ENCODE measurements around the gene BACH1. TPM values are rescaled to one million over a fixed set of nuclear protein-coding genes. Genes with fewer than 3 reads are reported as not detected.

The BACH1 gene
- total RNA-seq, 1 experiment from 2014 or later: 20.0 TPM

DNA sequence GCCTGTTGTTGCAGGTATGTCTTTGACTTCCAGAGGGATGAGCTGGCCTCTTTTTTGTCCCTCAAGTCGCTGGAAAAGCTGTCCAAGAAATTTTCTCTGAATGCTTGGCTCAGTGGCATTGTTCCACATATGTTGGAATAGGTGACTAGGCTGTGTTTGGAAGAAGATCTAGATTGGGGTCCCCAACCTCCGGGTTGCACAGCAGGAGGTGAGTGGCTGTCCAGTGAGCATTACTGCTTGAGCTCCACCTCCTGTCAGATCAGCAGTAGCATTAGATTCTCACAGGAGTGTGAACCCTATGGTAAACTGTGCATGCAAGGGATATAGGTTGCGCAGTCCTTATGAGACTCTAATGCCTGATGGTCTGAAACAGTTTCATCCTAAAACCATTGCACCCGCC lies 18.1 kb downstream of the BACH1 start:
- Histone ChIP-seq H3K36me3 (ENCODE audit: control insufficient read depth, insufficient read depth, low read length) (no peaks in the 10 kb centered on the region), H3K9me3 (ENCODE audit: control insufficient read depth, insufficient read depth, low read depth, low read length) (no peaks in the 10 kb centered on the region), H3K27ac (ENCODE audit: low read length) (no peak overlapping the region), H3K27me3 (ENCODE audit: control insufficient read depth, insufficient read depth, low read length) (no peaks in the 10 kb centered on the region), H3K4me1 (ENCODE audit: control insufficient read depth, insufficient read depth, low read length) (no peaks in the 10 kb centered on the region), H3K4me3 (ENCODE audit: low read depth in 2 of 2, low read length in 2 of 2) (no peak overlapping the region)
- no peak for ATAC-seq
- intact Hi-C loops (cut with micrococcal nuclease; ENCODE audit: unreplicated experiment) (no loop called here), in situ Hi-C loops (cut with HindIII; ENCODE audit: low pct_unique_long_range_greater_than_20kb, low sequenced_read_pairs) (no loop called here)
- CTCF ChIA-PET: no interaction called here
- no peak for DNase-seq (ENCODE audit: low read depth, low spot score)
- BruUV-seq (replicated peaks): no TSS peak
- POLR2A ChIA-PET: no interaction called here
- no peak for TF ChIP-seq TCF7L2 (IDR thresholded peaks at IDR 0.05; ENCODE audit: low read depth, low read length)
- TF ChIP-seq POLR2AphosphoS5 (IDR thresholded peaks at IDR 0.05; ENCODE audit: low read depth, low read length): no peak
- TF ChIP-seq, protein P1, sequence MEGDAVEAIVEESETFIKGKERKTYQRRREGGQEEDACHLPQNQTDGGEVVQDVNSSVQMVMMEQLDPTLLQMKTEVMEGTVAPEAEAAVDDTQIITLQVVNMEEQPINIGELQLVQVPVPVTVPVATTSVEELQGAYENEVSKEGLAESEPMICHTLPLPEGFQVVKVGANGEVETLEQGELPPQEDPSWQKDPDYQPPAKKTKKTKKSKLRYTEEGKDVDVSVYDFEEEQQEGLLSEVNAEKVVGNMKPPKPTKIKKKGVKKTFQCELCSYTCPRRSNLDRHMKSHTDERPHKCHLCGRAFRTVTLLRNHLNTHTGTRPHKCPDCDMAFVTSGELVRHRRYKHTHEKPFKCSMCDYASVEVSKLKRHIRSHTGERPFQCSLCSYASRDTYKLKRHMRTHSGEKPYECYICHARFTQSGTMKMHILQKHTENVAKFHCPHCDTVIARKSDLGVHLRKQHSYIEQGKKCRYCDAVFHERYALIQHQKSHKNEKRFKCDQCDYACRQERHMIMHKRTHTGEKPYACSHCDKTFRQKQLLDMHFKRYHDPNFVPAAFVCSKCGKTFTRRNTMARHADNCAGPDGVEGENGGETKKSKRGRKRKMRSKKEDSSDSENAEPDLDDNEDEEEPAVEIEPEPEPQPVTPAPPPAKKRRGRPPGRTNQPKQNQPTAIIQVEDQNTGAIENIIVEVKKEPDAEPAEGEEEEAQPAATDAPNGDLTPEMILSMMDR (IDR thresholded peaks at IDR 0.05): no peak
- TF ChIP-seq, protein P2, sequence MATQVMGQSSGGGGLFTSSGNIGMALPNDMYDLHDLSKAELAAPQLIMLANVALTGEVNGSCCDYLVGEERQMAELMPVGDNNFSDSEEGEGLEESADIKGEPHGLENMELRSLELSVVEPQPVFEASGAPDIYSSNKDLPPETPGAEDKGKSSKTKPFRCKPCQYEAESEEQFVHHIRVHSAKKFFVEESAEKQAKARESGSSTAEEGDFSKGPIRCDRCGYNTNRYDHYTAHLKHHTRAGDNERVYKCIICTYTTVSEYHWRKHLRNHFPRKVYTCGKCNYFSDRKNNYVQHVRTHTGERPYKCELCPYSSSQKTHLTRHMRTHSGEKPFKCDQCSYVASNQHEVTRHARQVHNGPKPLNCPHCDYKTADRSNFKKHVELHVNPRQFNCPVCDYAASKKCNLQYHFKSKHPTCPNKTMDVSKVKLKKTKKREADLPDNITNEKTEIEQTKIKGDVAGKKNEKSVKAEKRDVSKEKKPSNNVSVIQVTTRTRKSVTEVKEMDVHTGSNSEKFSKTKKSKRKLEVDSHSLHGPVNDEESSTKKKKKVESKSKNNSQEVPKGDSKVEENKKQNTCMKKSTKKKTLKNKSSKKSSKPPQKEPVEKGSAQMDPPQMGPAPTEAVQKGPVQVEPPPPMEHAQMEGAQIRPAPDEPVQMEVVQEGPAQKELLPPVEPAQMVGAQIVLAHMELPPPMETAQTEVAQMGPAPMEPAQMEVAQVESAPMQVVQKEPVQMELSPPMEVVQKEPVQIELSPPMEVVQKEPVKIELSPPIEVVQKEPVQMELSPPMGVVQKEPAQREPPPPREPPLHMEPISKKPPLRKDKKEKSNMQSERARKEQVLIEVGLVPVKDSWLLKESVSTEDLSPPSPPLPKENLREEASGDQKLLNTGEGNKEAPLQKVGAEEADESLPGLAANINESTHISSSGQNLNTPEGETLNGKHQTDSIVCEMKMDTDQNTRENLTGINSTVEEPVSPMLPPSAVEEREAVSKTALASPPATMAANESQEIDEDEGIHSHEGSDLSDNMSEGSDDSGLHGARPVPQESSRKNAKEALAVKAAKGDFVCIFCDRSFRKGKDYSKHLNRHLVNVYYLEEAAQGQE (IDR thresholded peaks at IDR 0.05; ENCODE audit: insufficient read depth in 1 of 2, low read depth in 2 of 2, low read length in 1 of 2): no peak

DNA sequence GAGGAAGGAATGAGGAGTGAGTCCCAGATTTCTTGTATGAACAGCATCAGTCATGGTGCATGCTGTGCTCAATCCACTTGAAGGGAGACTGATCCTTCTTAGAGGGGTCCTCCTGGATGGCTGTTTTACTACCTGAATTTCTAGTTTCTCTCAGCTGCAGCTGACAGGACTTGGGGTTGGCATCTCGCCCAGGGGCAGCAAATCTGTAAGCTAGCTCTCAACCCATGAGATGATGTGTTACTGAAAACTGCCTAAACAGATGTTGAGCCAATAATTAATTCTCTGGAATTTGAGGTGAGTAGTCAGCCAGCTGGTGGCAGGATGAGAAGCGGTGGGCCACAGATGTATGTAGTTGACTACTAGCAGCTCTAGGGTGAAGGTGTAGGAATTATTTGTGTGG lies 19.6 kb downstream of the BACH1 start:
- no peaks in the 10 kb centered on the region for H3K4me1 ChIP-seq (ENCODE audit: control insufficient read depth, insufficient read depth, low read length)
- intact Hi-C loops (cut with micrococcal nuclease; ENCODE audit: unreplicated experiment) (no loop called here), in situ Hi-C loops (cut with HindIII; ENCODE audit: low pct_unique_long_range_greater_than_20kb, low sequenced_read_pairs) (no loop called here)
- no peak overlapping the region for H3K27ac ChIP-seq (ENCODE audit: low read length)
- H3K27me3 ChIP-seq (ENCODE audit: control insufficient read depth, insufficient read depth, low read length): no peaks in the 10 kb centered on the region
- H3K9me3 ChIP-seq (ENCODE audit: control insufficient read depth, insufficient read depth, low read depth, low read length): no peaks in the 10 kb centered on the region
- no peak for DNase-seq (ENCODE audit: low read depth, low spot score)
- H3K36me3 ChIP-seq (ENCODE audit: control insufficient read depth, insufficient read depth, low read length): no peaks in the 10 kb centered on the region
- H3K4me3 ChIP-seq (ENCODE audit: low read depth in 2 of 2, low read length in 2 of 2): no peak overlapping the region
- TF ChIP-seq, protein P2 (IDR thresholded peaks at IDR 0.05; ENCODE audit: insufficient read depth in 1 of 2, low read depth in 2 of 2, low read length in 1 of 2): no peak
- TF ChIP-seq SIN3A (IDR thresholded peaks at IDR 0.05; ENCODE audit: borderline replicate concordance, insufficient read depth, low read depth, low read length): no peak
- no peak for TF ChIP-seq TCF7L2 (IDR thresholded peaks at IDR 0.05; ENCODE audit: low read depth, low read length)
- TF ChIP-seq, protein P1 (IDR thresholded peaks at IDR 0.05): no peak
- TF ChIP-seq POLR2AphosphoS5 (IDR thresholded peaks at IDR 0.05; ENCODE audit: low read depth, low read length): no peak
- no peak for ATAC-seq
- BruUV-seq (replicated peaks): no TSS peak
- CTCF ChIA-PET: interaction anchor here (0.7 kb wide), 1 partner anchor 125 kb away, joined by 3 read pairs; no protein-coding TSS in a partner anchor
- POLR2A ChIA-PET: no interaction called here
